IPS DF 19.7 (cell line): Measurements from ENCODE around the gene FAM161A.
"Not testable (repeated sequence)": the region's sequence is repeated elsewhere in the genome, so short reads cannot be mapped to it uniquely, and the experiment has no call there.

Source experiments
- DNase-seq: peaks from one replicate; pipeline ENCODE4 v3.0.0-alpha.2; 2013; ENCODE audit warnings: low read depth, low spot score

The FAM161A gene, protein sequence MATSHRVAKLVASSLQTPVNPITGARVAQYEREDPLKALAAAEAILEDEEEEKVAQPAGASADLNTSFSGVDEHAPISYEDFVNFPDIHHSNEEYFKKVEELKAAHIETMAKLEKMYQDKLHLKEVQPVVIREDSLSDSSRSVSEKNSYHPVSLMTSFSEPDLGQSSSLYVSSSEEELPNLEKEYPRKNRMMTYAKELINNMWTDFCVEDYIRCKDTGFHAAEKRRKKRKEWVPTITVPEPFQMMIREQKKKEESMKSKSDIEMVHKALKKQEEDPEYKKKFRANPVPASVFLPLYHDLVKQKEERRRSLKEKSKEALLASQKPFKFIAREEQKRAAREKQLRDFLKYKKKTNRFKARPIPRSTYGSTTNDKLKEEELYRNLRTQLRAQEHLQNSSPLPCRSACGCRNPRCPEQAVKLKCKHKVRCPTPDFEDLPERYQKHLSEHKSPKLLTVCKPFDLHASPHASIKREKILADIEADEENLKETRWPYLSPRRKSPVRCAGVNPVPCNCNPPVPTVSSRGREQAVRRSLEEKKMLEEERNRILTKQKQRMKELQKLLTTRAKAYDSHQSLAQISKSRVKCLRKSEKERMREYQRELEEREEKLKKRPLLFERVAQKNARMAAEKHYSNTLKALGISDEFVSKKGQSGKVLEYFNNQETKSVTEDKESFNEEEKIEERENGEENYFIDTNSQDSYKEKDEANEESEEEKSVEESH

DNA sequence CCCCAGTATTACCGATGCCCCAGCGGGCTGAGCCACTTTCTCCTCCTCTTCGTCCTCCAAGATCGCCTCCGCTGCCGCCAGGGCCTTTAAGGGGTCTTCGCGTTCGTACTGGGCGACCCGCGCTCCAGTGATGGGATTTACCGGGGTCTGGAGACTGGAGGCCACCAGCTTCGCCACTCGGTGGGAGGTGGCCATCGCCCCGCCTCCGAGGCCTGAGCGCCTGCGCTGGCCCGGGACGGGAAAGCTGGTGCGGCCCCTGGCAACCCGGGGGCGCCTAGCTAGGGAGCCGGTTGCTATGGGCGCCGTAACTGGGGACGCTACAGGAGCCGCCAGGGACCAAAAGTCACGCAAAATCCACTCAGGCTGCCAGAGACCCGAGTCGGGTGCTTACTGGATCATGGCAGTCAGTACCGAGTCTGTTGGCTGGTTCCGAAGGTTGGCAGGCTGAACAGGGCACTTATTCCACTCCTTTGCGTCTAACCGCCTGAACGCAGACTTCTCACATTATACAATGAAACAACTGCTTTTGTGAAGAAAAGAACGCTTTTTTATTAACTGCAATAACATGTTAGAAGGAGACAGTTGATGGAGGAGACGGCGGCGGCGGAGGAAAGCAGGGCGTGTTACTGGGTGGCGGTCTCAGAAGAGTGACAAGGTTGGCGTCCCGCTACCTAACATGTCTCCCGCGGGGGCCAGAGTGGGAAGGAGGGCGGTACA, at the start of gene FAM161A:
FAM161A (minus strand) TSS at position 214 of the 717 bp plus-strand sequence; CDS start at position 195, 19 bp downstream.
- DNase-seq, result peak; percentile 15

DNA sequence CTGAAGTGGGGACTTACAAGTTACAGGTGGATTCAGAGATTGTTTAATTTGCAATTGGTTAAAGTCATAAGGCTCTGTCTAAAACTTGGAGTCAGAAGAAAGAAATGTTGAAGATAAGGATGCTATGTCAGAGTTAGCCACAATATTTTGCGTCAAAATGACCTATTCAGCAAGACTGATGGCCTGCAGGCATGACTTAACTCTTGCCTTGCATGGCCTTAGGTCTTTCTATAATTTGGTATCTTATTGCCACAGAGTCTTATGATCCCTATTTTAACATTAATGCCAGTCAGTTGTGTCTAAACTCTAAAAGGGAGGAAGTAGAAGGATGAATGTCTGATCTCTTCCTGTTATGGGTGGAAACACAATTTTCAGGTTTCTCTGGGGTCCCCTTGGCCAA, 46.4 kb upstream of the FAM161A start:
- no peak for DNase-seq

DNA sequence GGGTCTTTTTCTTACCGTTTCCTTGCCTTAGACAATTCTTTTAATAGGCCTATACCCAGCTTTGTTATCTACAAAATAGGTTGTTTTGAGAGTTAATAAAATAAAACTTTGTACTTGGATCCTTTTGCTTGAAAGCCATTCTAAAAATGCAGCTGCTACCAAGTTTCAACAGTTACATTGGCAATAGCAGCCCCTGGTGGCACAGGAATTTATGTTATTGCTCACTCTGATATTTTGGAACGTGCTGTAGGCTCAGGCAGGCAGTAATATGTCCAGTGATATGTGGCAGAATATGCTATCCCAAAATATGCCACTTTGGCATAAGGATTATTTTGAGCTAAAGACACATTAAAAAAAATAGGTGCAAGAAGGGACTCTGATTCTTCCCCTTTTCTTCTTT, 45.0 kb upstream of the FAM161A start:
- no peak for DNase-seq

DNA sequence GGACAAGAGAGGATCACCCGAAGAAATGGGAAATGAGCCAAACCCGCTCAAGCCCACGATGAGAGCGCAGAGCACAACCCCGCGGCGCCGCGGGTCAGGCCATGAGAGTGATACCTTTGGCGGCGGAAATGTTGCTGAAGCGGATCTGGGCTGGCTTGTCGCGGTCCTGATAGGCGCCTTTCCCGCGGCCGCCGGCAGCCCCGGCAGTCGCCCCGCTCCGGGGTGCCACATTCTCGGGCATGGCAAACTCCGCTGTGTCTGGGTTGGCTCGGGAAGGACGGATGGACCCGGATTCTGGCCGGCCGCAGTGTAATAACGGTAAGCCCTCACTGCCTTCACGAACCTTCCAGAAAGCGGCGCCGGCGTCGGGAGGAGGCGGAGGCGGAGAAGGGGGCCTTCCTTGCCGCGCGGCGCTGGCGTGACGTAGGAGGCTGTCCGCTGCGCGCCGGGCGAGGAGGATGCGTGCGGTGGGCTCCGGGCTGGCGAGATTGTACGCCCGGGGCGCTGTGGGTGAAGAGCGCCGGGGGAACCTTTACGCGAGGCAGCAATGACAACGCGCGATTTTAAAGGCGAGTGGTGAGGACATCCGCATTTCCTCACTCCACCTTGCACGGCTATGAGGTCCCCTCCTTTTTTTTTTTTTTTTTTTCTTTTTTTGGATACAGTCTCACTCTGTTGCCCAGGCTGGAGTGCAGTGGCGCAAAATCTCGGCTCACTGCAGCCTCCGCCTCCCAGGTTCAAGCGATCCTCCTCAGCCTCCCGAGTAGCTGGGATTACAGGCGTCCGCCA, 34.6 kb upstream of the FAM161A start, which contains the start of gene CCT4:
CCT4 (minus strand) TSS at position 390 of the 789 bp plus-strand sequence; CDS start at position 241, 149 bp downstream.
- peak; percentile 20 for DNase-seq

DNA sequence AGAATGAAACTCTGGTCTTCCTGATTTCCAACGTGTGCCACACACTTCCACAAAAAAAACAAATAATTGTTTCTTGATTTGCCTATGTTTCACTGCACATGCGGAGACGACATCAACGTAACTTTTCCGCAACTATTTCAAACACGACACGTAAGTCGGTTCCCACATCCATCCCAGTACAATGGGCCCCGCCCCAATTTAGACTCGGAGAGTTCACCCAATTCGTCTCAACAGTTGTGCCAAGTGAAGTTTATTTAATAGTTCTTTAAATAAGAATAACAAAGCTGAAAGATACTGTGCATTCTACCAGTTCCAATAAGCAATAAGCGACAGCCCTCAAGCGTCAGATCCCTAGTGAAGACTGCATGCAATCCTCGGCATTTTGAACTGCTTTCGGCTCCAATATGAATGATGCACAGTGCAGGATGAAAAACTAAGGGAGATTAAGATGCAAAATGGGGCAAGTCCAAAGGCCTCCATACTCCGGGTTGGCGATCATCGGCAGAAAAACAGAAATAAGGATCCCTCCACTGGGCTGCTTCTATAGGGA, 33.9 kb upstream of the FAM161A start:
- no peak for DNase-seq

DNA sequence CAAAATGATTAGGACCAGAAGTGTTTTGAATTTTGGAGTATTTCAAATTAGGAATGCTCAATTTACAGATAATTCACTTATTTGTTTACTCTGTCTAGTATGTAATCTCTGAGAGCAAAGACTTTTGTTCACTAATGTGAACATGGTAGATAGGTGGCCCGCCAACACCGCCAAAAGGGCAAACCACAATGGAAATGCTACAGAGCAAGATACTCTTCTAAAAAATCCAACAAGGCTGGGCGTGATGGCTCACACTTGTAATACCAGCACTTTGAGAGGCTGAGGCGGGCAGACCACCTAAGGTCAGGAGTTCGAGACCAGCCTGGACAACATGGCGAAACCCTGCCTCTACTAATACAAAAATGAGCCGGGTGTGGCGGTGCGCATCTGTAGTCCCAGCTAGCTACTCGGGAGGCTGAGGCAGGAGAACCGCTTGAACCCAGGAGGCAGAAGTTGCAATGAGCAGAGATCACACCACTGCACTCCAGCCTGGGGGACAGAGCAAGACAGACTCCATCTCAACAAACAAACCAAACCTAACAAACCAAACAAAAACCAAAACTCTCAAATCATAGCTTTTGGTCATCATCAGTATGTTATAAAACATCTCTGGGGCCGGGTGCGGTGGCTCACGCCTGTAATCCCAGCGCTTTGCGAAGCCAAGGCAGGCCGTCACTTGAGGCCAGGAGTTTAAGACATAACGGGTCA, 32.2 kb upstream of the FAM161A start:
- no peak for DNase-seq

DNA sequence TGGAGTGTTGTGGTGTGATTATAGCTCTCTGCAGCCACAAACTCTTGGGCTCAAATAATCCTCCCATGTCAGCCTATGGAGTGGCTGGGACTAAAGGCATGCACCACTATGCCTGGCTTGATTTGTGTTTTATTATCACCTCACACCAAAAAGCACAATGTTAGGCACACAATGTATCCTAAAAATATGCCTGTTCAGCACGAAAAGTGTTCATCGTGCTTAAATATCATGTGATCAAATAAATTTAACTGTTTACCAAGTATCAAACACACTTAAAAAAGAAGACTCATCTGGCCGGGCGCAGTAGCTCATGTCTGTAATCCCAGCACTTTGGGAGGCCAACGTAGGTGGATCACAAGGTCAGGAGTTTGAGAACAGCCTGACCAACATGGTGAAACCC, 29.0 kb upstream of the FAM161A start:
- no peak for DNase-seq

DNA sequence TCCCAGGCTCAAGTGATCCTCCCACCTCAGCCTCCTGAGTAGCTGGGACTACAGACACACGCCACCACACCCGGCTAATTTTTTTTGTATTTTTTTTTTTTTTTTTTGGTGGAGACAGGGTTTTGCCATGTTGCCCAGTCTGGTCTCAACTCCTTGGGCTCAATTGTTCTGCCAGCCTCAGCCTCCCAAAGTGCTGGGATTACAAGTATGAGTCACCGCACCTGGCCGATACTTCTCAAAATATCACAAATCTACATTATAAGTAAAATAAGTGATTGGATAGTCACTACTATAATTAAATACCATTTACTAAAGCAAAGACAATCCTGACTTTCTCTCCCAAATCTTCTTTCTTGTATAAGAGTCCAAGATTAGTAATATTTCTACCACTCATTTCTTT, 25.5 kb upstream of the FAM161A start:
- not testable (repeated sequence) for DNase-seq

DNA sequence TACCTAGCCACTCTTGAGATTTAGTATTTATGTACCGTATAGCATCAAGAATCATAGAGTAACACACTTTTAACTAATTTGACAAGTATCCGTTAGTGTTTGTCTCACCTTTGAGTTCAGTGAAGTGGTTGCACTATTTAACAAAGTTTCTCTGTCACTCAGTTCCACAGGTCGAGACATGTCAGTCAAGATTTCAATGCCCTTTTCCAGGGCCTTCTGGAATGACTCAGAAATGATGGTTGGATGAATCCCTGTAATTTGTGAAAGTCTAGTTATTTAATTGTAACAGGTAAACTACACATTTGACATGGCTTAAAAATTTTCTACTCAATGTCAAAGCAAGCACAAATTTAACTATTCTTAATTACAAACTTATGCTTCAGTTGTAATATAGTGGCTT, 24.9 kb upstream of the FAM161A start:
- no peak for DNase-seq

DNA sequence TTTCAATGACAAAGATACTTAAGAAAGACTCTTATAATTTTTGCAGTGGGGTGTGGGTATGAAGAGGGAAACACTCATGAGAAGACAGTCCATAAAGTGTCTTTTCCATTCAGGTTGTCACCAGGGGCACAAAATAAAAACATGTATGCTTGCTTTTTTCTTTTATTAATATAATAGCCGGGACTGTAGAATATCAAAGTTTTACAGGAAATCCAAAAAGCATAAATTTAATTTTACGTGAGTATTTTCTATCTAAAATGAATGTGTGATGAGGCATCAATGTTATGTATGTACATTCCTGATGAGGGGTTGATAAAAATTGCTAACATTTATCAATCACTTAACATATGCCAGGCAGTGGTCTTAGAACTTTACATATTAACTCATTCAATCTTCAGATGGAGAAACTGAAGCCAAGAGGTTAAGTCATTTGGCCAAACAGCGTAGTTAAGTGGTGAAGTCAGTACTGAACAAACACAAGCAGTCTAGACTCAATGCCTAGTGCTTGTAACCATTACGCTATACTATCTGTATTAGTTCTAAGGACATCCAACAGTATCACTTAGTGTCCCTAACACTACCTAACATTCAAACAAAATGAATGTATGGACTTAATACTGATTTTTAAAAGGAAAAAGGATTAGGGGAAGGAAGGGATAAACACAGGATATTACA, 23.8 kb upstream of the FAM161A start:
- DNase-seq, result no peak

DNA sequence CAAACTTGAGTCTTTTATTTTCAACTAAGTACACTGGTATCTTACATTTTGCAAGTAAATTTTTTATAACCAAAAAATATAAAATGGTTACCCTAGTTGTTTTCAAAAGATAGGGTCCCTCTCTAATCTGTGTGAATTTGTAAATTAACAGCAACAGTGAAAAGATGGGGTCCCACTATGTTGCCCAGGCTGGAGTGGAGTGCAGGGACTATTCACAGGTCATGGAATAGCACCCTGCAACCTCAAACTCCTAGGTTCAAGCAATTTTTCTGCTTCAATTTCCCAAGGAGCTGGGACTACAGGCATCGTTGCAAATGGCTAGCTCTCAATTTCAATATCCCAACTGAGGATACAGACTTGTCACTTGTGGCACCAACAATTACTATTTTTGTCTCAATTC, 22.5 kb upstream of the FAM161A start:
- no peak for DNase-seq

DNA sequence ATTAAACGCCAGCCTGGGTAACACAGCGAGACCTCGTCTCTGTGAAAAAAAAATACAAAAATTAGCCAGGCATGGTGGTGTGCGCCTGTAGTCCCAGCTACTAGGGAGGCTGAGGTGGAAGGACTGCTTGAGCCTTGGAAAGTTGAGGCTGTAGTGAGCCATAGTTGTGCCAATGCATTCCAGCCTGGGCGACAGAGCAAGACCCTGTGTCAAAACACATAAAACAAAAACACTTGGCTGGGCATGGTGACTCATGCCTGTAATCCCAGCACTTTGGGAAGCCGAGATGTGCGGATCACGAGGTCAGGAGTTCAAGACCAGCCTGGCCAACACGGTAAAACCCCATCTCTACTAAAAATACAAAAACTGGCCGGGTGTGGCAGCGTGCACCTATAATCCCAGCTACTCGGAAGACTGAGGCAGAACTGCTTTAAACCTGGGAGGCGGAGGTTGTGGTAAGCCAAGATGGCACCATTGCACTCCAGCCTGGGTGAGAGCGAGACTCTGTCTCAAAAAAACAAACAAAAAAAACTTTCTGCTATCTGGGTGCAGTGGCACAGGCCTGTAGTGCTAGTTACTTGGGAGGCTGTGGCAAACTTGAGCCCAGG, 12.7 kb upstream of the FAM161A start:
- not testable (repeated sequence) for DNase-seq

DNA sequence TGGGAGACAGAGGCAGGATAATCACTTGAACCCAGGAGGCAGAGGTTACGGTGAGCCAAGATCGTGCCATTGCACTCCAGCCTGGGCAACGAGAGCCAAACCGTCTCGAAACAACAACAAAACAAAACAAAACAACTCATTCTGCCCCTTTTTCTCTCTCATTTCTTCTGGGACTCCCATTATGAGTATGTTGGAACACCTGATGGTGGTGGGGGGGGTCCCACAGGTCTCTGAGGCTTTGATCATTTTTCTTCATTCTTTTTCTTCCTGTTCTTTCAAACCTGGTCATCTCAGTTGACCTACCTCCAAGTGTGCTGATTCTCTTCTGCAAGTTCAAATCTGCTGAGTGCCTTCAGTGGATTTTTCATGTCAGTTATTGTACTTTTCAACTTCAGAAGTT, 8.2 kb upstream of the FAM161A start:
- no peak for DNase-seq

DNA sequence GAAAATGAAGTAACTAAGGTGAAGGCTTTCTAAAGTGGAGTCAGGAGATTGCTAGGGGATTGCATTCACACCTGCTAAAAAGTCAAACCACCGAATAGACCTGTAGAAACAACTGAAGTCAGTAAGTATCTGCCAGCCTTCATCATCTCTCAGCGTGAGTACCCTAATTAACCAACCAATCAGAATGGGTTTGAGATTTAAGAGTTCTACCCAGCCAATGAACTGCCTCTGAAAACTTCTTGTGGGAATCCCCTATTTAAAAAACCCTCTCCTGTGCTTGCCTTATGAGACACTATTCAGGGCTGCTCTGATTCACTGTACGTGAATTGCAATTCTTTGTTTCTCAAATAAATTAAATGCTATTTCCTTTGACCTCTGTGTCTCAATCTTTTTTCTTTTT, 3.4 kb upstream of the FAM161A start:
- no peak for DNase-seq

DNA sequence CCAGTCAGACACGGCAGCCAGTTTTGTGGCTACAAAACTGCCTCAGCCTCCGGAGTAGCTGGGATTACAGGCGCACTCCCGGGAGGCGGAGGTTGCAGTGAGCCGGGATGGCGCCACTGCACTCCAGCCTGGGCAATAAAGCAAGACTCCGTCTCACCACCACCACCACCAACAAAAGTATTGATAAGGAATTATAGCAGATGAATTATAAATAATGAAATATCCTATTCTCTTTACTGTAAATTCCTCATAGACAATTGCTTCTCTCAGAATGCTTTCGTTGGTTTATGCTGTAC, 1.4 kb upstream of the FAM161A start:
- DNase-seq, result no peak

DNA sequence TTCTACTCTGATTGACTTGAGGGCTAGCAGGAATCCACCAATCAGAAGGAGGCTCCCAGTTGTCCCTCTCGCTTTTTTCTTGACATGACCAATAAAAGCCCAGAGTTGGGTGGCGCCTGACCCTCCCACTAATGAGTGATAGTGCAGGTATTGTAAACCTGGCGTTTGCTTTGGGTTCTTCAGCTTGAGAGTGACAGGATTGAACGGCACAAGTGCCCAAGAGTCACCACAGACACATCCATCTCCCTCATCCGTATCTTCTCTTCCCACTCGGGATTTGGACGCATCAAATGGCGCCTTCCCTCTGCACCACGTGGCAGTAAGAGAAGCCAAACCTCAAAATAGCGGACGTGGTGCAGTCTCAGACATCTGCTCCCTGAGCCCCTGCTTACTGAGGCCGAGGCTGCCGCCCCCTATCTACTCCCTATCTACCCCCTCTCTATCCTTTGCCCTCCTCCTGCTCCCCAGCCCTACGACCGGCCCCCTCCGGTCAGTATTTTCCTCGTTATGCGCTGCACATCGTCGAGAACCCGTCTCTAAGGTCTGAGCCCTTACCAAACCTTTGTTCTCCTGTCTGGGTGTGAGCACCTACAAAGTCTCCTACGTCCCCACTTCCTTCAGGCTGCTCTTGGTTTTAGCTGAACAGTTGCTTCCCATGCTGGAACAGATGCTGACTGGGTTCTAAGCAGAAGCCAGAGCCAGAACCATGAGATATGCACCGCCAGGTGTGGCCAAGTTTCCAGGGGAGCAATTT, 881 bp upstream of the FAM161A start:
- peak; percentile 97 for DNase-seq

DNA sequence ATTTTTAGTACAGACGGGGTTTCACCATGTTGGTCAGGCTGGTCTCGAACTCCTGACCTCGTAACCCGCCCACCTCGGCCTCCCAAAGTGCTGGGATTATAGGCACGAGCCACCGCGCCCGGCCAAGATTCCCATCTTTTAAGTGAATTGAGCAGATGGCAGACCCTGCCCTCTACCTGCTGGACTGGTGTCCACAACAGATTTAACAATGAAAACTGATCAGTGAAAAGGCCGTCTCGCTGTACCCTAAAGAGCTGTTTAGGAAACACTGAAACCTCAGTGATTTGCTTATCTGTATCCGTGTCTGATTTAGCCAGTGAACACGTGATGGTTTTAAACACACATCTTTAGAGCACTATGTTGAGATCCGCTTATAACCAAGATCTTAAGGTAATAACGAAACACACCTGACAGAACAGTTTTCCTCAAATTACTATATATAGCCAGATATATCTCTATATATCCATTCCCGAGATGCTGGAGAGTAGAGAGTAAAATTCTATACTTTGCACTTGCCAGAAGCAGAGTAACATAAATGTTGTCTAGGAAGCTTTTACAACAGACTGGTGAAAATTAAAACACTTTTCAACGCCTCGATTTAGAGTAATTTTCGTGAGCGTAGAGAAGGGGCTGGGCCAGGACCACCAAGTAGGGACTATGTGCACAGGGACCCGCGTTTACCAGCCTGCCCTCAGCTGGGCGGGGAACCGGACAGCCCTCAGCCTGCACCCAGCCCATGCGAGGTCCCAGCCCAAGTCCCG, 594 bp downstream of the FAM161A start:
- DNase-seq, result no peak

DNA sequence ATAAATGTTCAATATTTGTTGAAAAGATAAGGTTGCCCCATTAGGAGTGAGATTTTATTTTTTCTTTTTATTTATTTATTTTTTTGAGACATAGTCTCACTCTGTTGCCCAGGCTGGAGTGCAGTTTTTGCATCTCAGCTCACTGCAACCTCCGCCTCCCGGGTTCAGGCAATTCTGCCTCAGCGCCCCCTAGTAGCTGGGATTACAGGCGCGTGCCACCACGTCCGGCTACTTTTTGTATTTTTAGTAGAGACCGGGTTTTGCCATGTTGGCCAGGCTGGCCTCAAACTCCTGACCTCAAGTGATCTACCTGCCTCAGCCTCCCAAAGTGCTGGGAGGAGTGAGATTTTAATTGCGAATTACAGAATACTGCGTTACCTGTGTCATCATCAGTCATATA, 2.6 kb downstream of the FAM161A start:
- DNase-seq, result not testable (repeated sequence)
